Right hindlimb (tissue), 1 donor: ENCODE results near the gene PDCD2L.

Experiments
- DNase-seq: peaks from one replicate; pipeline ENCODE4 v3.0.0-alpha.2; 2018

Gene PDCD2L

GRCh38 chr19:34474233-34474989 is 70.2 kb downstream of the PDCD2L start:
- no peak for DNase-seq

GRCh38 chr19:34475026-34475974 is 71.1 kb downstream of the PDCD2L start:
- no peak for DNase-seq
